Peyer's patch (tissue), 4 donors: ENCODE data around the gene PIK3R5. TPM values are rescaled to one million over a fixed set of nuclear protein-coding genes. Genes with fewer than 3 reads are reported as not detected.
A peak's percentile ranks its signal among the peaks of the same experiment; 100 is the strongest.
"Not testable (repeated sequence)": the region's sequence is repeated elsewhere in the genome, so short reads cannot be mapped to it uniquely, and the experiment has no call there.

Experiments
- DNase-seq, 3 donors: peaks; one replicate each; pipeline ENCODE4 v3.0.0-alpha.2; 2017 to 2019
- H3K27ac ChIP-seq, 4 donors: fragments of 200-600 bp; sonication (generic); one replicate each; pipeline ENCODE4 v1.5.1; 2016 to 2019
- H3K27me3 ChIP-seq, 2 donors: fragments of 200-600 bp; sonication (generic); one replicate each; pipeline ENCODE4 v1.5.1; 2019
- H3K36me3 ChIP-seq, 3 donors: fragments of 200-600 bp; sonication (generic); one replicate each; pipeline ENCODE4 v1.5.1; 2016 to 2019
- H3K4me1 ChIP-seq, 4 donors: fragments of 200-600 bp; sonication (generic); one replicate each; pipeline ENCODE4 v1.5.1; 2016 to 2019
- H3K4me3 ChIP-seq, 4 donors: fragments of 200-600 bp; sonication (generic); 1 replicate in 3 of 4; 2 replicates in 1 of 4; pipeline ENCODE4 v1.5.1; 2016 to 2019; ENCODE audit warnings: mild to moderate bottlenecking in 1 of 4
- H3K9me3 ChIP-seq, 4 donors: fragments of 200-600 bp; sonication (generic); one replicate each; pipeline ENCODE4 v1.5.1; 2016 to 2019; ENCODE audit warnings: mild to moderate bottlenecking in 1 of 4
- POLR2A ChIP-seq, 2 donors: fragments of 450-650 bp; IDR thresholded peaks; one replicate each; pipeline ENCODE4 v1.5.1; 2017; ENCODE audit warnings: antibody characterized with exemption in 2 of 2, mild to moderate bottlenecking in 2 of 2, moderate library complexity in 2 of 2
- total RNA-seq, 4 donors: library from RNA; depleted of rRNA; stranded (reverse); fragments of >200 nt; gene quantifications; one replicate each; pipeline ENCODE4 v1.1.0, GENCODE V29; 2016
- TF ChIP-seq, protein P1 (sequence below), 6 experiments: fragments of 450-650 bp in 4 of 6; fragments of 200-600 bp in 2 of 6; sonication (generic) in 1 of 6; IDR thresholded peaks; one replicate each; pipeline ENCODE4 v1.5.1; 2017 to 2019; ENCODE audit warnings: antibody characterized with exemption in 6 of 6, mild to moderate bottlenecking in 3 of 6, moderate library complexity in 1 of 6

Gene PIK3R5
- total RNA-seq, 4 donors from 2014 or later = 6.3 to 74.3 (median 10.3) TPM

DNA sequence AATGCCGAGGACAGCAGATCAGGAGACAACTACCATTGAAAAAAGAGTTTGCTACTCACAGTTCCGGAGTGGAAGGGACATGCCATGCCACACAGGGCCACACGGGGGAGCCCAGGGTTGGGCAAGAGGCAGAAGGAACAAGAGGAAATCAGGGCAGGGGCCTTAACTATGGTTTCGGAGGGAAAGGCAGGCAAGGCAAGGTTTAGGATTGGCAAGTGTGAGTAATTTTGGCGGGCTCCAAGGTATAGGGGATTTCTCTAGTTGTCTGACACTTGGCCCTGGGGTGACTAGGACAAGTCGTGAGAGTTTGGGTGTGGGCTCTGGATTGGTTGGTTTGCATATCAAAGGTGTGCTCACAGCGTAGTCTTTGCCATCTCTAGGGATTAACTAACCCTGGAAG is 28.8 kb upstream of the PIK3R5 start:
- H3K36me3 ChIP-seq = no peaks in the 10 kb centered on the region
- no peaks in the 10 kb centered on the region for H3K27me3 ChIP-seq
- no peak for TF ChIP-seq POLR2A (IDR thresholded peaks at IDR 0.05)
- TF ChIP-seq, protein P1, sequence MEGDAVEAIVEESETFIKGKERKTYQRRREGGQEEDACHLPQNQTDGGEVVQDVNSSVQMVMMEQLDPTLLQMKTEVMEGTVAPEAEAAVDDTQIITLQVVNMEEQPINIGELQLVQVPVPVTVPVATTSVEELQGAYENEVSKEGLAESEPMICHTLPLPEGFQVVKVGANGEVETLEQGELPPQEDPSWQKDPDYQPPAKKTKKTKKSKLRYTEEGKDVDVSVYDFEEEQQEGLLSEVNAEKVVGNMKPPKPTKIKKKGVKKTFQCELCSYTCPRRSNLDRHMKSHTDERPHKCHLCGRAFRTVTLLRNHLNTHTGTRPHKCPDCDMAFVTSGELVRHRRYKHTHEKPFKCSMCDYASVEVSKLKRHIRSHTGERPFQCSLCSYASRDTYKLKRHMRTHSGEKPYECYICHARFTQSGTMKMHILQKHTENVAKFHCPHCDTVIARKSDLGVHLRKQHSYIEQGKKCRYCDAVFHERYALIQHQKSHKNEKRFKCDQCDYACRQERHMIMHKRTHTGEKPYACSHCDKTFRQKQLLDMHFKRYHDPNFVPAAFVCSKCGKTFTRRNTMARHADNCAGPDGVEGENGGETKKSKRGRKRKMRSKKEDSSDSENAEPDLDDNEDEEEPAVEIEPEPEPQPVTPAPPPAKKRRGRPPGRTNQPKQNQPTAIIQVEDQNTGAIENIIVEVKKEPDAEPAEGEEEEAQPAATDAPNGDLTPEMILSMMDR (IDR thresholded peaks at IDR 0.05) = peak; percentile 45 to 69 (median 62)
- no peaks in the 10 kb centered on the region for H3K4me1 ChIP-seq
- H3K9me3 ChIP-seq = no peaks in the 10 kb centered on the region
- peak; percentile 68 to 81 (median 73) for DNase-seq
- no peak overlapping the region for H3K4me3 ChIP-seq
- no peak overlapping the region for H3K27ac ChIP-seq

GRCh38 chr17:8991514-8992285 is 26.2 kb upstream of the PIK3R5 start:
- Histone ChIP-seq H3K27ac (no peak overlapping the region), H3K9me3 (no peaks in the 10 kb centered on the region), H3K4me1 (no peaks in the 10 kb centered on the region), H3K36me3 (no peaks in the 10 kb centered on the region), H3K4me3 (no peak overlapping the region), H3K27me3 (no peaks in the 10 kb centered on the region)
- peak in 2 of 3 donors; percentile 58 to 88 for DNase-seq
- TF ChIP-seq, protein P1 (IDR thresholded peaks at IDR 0.05) = peak; percentile 60 to 87 (median 74)
- TF ChIP-seq POLR2A (IDR thresholded peaks at IDR 0.05) = no peak

GRCh38 chr17:8988263-8988935 is 22.9 kb upstream of the PIK3R5 start:
- H3K4me1 ChIP-seq, H3K4me3 ChIP-seq, H3K36me3 ChIP-seq, DNase-seq, H3K27me3 ChIP-seq, H3K27ac ChIP-seq, H3K9me3 ChIP-seq: not testable (repeated sequence)

DNA sequence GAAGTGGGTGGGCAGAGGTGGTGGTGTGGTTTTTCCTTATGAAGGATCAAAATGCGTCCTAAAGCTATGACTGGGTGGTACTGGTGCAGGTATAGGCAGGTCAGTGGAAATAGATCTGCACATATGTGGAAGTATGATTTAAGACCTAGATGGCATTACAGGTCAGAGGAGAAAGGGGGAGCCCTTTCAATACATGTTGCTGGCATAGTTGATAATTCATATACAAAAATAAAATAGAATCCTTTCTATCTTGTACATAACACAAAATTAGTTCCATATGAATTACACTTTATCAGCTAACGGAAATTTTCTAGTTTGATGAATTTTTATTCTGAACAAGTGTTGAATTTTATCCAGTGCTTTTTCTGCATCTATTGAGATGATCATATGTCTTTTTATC is 20.8 kb upstream of the PIK3R5 start:
- H3K27ac ChIP-seq = no peak overlapping the region
- no peaks in the 10 kb centered on the region for H3K27me3 ChIP-seq
- DNase-seq = no peak
- H3K9me3 ChIP-seq = no peaks in the 10 kb centered on the region
- H3K4me3 ChIP-seq = no peak overlapping the region
- H3K36me3 ChIP-seq = no peaks in the 10 kb centered on the region
- TF ChIP-seq, protein P1 (IDR thresholded peaks at IDR 0.05) = peak in 1 of 6 experiments; percentile 12
- TF ChIP-seq POLR2A (IDR thresholded peaks at IDR 0.05) = no peak
- no peaks in the 10 kb centered on the region for H3K4me1 ChIP-seq

DNA sequence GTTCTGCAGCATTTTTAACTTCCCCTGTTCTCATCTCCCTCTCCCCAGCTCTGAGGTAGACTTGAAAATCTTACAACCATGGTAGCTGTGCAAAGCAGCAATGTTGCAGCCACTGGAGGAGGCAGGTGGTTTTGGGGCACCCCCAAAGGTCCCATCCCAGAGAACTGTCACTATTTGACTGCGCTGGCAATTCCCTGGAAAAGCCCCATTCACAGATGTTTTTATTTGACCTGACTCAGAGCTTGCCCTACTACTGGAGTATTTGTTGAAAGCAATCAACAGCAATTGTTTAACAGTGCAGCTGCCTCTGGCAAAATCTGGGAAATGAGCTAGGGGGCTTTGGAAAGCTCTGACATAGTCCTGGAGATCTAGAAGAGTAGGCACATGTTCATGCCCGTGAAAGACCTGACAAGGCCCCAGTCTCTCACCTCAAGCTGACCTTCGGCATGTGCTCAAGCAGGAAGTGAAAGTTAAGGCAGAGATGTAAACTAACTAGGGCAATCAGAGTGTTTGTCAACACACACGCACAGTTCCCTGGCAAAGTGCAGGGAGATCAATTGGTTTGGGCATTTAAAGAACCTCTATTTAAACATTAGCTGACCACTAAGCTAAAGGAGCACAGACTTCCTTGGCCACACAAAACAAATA is 19.7 kb upstream of the PIK3R5 start:
- H3K4me1 ChIP-seq = no peaks in the 10 kb centered on the region
- TF ChIP-seq, protein P1 (IDR thresholded peaks at IDR 0.05) = no peak
- no peak for TF ChIP-seq POLR2A (IDR thresholded peaks at IDR 0.05)

GRCh38 chr17:8984225-8984624 is 18.7 kb upstream of the PIK3R5 start:
- H3K9me3 ChIP-seq, H3K4me1 ChIP-seq, H3K4me3 ChIP-seq, DNase-seq, H3K27ac ChIP-seq, H3K36me3 ChIP-seq, H3K27me3 ChIP-seq: not testable (repeated sequence)

More for the DNA sequence above, 19.7 kb upstream of the PIK3R5 start:
- peak overlapping the region in 1 of 4 donors; percentile 49 for H3K27ac ChIP-seq
- no peaks in the 10 kb centered on the region for H3K9me3 ChIP-seq
- H3K4me3 ChIP-seq = no peak overlapping the region
- H3K36me3 ChIP-seq = no peaks in the 10 kb centered on the region
- no peaks in the 10 kb centered on the region for H3K27me3 ChIP-seq
- DNase-seq = peak in 1 of 3 donors; percentile 52
